Ectodermal cell (in vitro differentiated cells): ENCODE data around the gene MAP2K2.

Source experiments
- H3K27ac ChIP-seq: 2 replicates; pipeline ENCODE4 v1.7.0; 2013; ENCODE audit warnings: mild to moderate bottlenecking, low read depth, low read length; ENCODE audit not compliant: insufficient read depth, poor library complexity, severe bottlenecking
- H3K27me3 ChIP-seq: 2 replicates; pipeline ENCODE4 v1.7.0; 2013; ENCODE audit warnings: mild to moderate bottlenecking, low read length; ENCODE audit not compliant: insufficient read depth, control insufficient read depth, poor library complexity, severe bottlenecking
- H3K36me3 ChIP-seq: one replicate; pipeline ENCODE4 v1.7.0; 2013; ENCODE audit warnings: low read length; ENCODE audit not compliant: control insufficient read depth, insufficient read depth
- H3K4me1 ChIP-seq: one replicate; pipeline ENCODE4 v1.7.0; 2013; ENCODE audit warnings: low read length; ENCODE audit not compliant: control insufficient read depth, insufficient read depth
- H3K4me3 ChIP-seq: 2 replicates; pipeline ENCODE4 v1.7.0; 2013; ENCODE audit warnings: low read depth, low read length, control low read depth; ENCODE audit not compliant: insufficient read depth
- H3K9me3 ChIP-seq: 2 replicates; pipeline ENCODE4 v1.7.0; 2013; ENCODE audit warnings: mild to moderate bottlenecking, low read length, moderate library complexity; ENCODE audit not compliant: control insufficient read depth
- WGBS, 2 experiments: methylation state at CpG; one replicate each; pipeline ENCODE4 v1.1.7; 2013; ENCODE audit warnings: missing lambda C conversion rate in 2 of 2; 5-methylcytosine and 5-hydroxymethylcytosine counted together

MAP2K2 gene

GRCh38 chr19:4090356-4091220 is 33.3 kb downstream of the MAP2K2 start:
- Histone ChIP-seq H3K4me3 (no peak overlapping the region), H3K4me1 (no peaks in the 10 kb centered on the region), H3K36me3 (no peaks in the 10 kb centered on the region), H3K9me3 (no peaks in the 10 kb centered on the region), H3K27me3 (no peaks in the 10 kb centered on the region), H3K27ac (no peak overlapping the region)
- 94 to 96% methylated on average over 52 of the region's 52 CpGs for WGBS, 2 experiments

- no peak overlapping the region for H3K4me3 ChIP-seq
Measured at GRCh38 chr19:4089946-4090345, 34.0 kb downstream of the MAP2K2 start.

GRCh38 chr19:4089400-4089908 is 34.5 kb downstream of the MAP2K2 start:
- WGBS, 2 experiments = 93 to 94% methylated on average over 26 of the region's 26 CpGs
- Histone ChIP-seq H3K9me3 (no peaks in the 10 kb centered on the region), H3K4me3 (no peak overlapping the region), H3K27me3 (no peaks in the 10 kb centered on the region), H3K27ac (no peak overlapping the region), H3K36me3 (no peaks in the 10 kb centered on the region), H3K4me1 (no peaks in the 10 kb centered on the region)

More at GRCh38 chr19:4089946-4090345, 34.0 kb downstream of the MAP2K2 start:
- Histone ChIP-seq H3K4me1 (no peaks in the 10 kb centered on the region), H3K27me3 (no peaks in the 10 kb centered on the region), H3K27ac (no peak overlapping the region), H3K36me3 (no peaks in the 10 kb centered on the region), H3K9me3 (no peaks in the 10 kb centered on the region)
- 93 to 95% methylated on average over 22 of the region's 22 CpGs for WGBS, 2 experiments

GRCh38 chr19:4088975-4089374 is 34.9 kb downstream of the MAP2K2 start:
- Histone ChIP-seq H3K27me3 (no peaks in the 10 kb centered on the region), H3K4me3 (no peak overlapping the region), H3K4me1 (no peaks in the 10 kb centered on the region), H3K36me3 (no peaks in the 10 kb centered on the region), H3K9me3 (no peaks in the 10 kb centered on the region), H3K27ac (no peak overlapping the region)
- 93 to 100% methylated on average over 2 of the region's 2 CpGs for WGBS, 2 experiments

GRCh38 chr19:4087787-4088679 is 35.9 kb downstream of the MAP2K2 start:
- no peak overlapping the region for H3K4me3 ChIP-seq
- WGBS, 2 experiments = 92 to 94% methylated on average over 31 of the region's 31 CpGs
- H3K36me3 ChIP-seq = no peaks in the 10 kb centered on the region
- no peaks in the 10 kb centered on the region for H3K4me1 ChIP-seq
- H3K9me3 ChIP-seq = no peaks in the 10 kb centered on the region
- H3K27me3 ChIP-seq = no peaks in the 10 kb centered on the region
- no peak overlapping the region for H3K27ac ChIP-seq

- Histone ChIP-seq H3K4me3 (no peak overlapping the region), H3K27me3 (no peaks in the 10 kb centered on the region), H3K36me3 (no peaks in the 10 kb centered on the region), H3K27ac (no peak overlapping the region), H3K4me1 (no peaks in the 10 kb centered on the region), H3K9me3 (no peaks in the 10 kb centered on the region)
- 86% methylated on average over 17 of the region's 17 CpGs for WGBS, 2 experiments
Measured at GRCh38 chr19:4086411-4086867, 37.5 kb downstream of the MAP2K2 start.

- no peak overlapping the region for H3K27ac ChIP-seq
- 89 to 91% methylated on average over 8 of the region's 8 CpGs for WGBS, 2 experiments
- H3K9me3 ChIP-seq = no peaks in the 10 kb centered on the region
- H3K4me1 ChIP-seq = no peaks in the 10 kb centered on the region
- H3K4me3 ChIP-seq = no peak overlapping the region
- H3K36me3 ChIP-seq = no peaks in the 10 kb centered on the region
- no peaks in the 10 kb centered on the region for H3K27me3 ChIP-seq
Measured at GRCh38 chr19:4084547-4084877, 39.4 kb downstream of the MAP2K2 start.

- H3K36me3 ChIP-seq = no peaks in the 10 kb centered on the region
- 85 to 86% methylated on average over 28 of the region's 28 CpGs for WGBS, 2 experiments
- H3K27me3 ChIP-seq = no peaks in the 10 kb centered on the region
- no peaks in the 10 kb centered on the region for H3K4me1 ChIP-seq
- H3K9me3 ChIP-seq = no peaks in the 10 kb centered on the region
- no peak overlapping the region for H3K27ac ChIP-seq
- no peak overlapping the region for H3K4me3 ChIP-seq
Measured at GRCh38 chr19:4083677-4084546, 40.0 kb downstream of the MAP2K2 start.

GRCh38 chr19:4082172-4082571 is 41.8 kb downstream of the MAP2K2 start:
- H3K27me3 ChIP-seq = no peaks in the 10 kb centered on the region
- no peaks in the 10 kb centered on the region for H3K9me3 ChIP-seq
- no peaks in the 10 kb centered on the region for H3K36me3 ChIP-seq
- H3K4me1 ChIP-seq = no peaks in the 10 kb centered on the region
- WGBS, 2 experiments = 83 to 84% methylated on average over 9 of the region's 9 CpGs
- H3K4me3 ChIP-seq = no peak overlapping the region
- H3K27ac ChIP-seq = no peak overlapping the region
